GM12878 (cell line): Measurements from ENCODE around the gene PLEKHG2. TPM values are rescaled to one million over a fixed set of nuclear protein-coding genes. Genes with fewer than 3 reads are reported as not detected.

Experiments used
- CUX1 ChIP-seq: IDR thresholded peaks from 2 replicates; pipeline ENCODE4 v1.6.1; 2012; ENCODE audit warnings: improper control_type of control experiment, low read depth, low read length; ENCODE audit not compliant: insufficient replicate concordance
- E2F4 ChIP-seq: IDR thresholded peaks from 2 replicates; pipeline ENCODE4 v1.6.1; 2012; ENCODE audit warnings: low read depth, low read length, improper control_type of control experiment
- E4F1 ChIP-seq: fragments of 450-650 bp; IDR thresholded peaks from 2 replicates; pipeline ENCODE4 v1.6.1; 2018; ENCODE audit warnings: borderline replicate concordance, mild to moderate bottlenecking; ENCODE audit not compliant: partially characterized antibody
- HSF1 ChIP-seq: fragments of 150-350 bp; IDR thresholded peaks from 2 replicates; pipeline ENCODE4 v1.6.1; 2014; ENCODE audit warnings: mild to moderate bottlenecking, low read depth, low read length
- JUNB ChIP-seq: IDR thresholded peaks from 2 replicates; pipeline ENCODE4 v1.6.1; 2016; ENCODE audit warnings: antibody characterized with exemption, mild to moderate bottlenecking
- NRF1 ChIP-seq: conservative IDR thresholded peaks from 2 replicates; pipeline ENCODE4 v1.6.1; 2011; ENCODE audit warnings: mild to moderate bottlenecking, low read depth, low read length, improper control_type of control experiment
- PAX5 ChIP-seq: IDR thresholded peaks from 2 replicates; pipeline ENCODE4 v1.6.1; 2011; ENCODE audit warnings: low read depth, low read length, borderline replicate concordance
- PAX8 ChIP-seq: fragments of 450-650 bp; IDR thresholded peaks from 2 replicates; pipeline ENCODE4 v1.6.1; 2017; ENCODE audit warnings: mild to moderate bottlenecking, moderate library complexity
- RAD21 ChIP-seq: IDR thresholded peaks from 2 replicates; pipeline ENCODE4 v1.6.1; 2011; ENCODE audit warnings: mild to moderate bottlenecking, low read depth, low read length, moderate library complexity; ENCODE audit not compliant: insufficient read depth
- RBBP5 ChIP-seq: fragments of 200-600 bp; sonication (generic); conservative IDR thresholded peaks from 2 replicates; pipeline ENCODE4 v1.6.1; 2016
- SIX5 ChIP-seq: IDR thresholded peaks from 2 replicates; pipeline ENCODE4 v1.6.1; 2011; ENCODE audit warnings: mild to moderate bottlenecking, low read depth, low read length, moderate library complexity; ENCODE audit not compliant: severe bottlenecking
- SP1 ChIP-seq: IDR thresholded peaks from one replicate; pipeline ENCODE4 v1.6.1; 2011; ENCODE audit warnings: low read depth, low read length
- TARDBP ChIP-seq: IDR thresholded peaks from 2 replicates; pipeline ENCODE4 v1.6.1; 2016; ENCODE audit warnings: borderline replicate concordance
- YBX1 ChIP-seq: fragments of 450-650 bp; IDR thresholded peaks from 2 replicates; pipeline ENCODE4 v1.6.1; 2016; ENCODE audit warnings: antibody characterized with exemption
- ZBTB33 ChIP-seq: fragments of 450-650 bp; IDR thresholded peaks from 2 replicates; pipeline ENCODE4 v1.6.1; 2017; ENCODE audit warnings: mild to moderate bottlenecking
- ZNF217 ChIP-seq: fragments of 450-650 bp; IDR thresholded peaks from 2 replicates; pipeline ENCODE4 v1.6.1; 2017; ENCODE audit warnings: antibody characterized with exemption, mild to moderate bottlenecking
- ZNF24 ChIP-seq: fragments of 450-650 bp; IDR thresholded peaks from 2 replicates; pipeline ENCODE4 v1.6.1; 2017; ENCODE audit warnings: antibody characterized with exemption, mild to moderate bottlenecking
- polyA plus RNA-seq, 11 experiments: library from polyadenylated mRNA; depleted of rRNA in 4 of 11; unstranded in 6 of 11; stranded (reverse) in 5 of 11; fragments of >200 nt; fragmentation: Nextera tagmentation in 4 of 11; fragmentation: Illumina TruSeq in 1 of 11; extraction: Ambion mirVana in 4 of 11; extraction: Trizol in 1 of 11; gene quantifications; 1 replicate in 1 of 11; 2 replicates in 10 of 11; pipeline versions ENCODE4 v1.2.1 to v1.2.3, GENCODE V29; 2011 to 2016; ENCODE audit warnings: inconsistent platforms in 2 of 11, missing spikeins in 2 of 11, low read depth in 1 of 11
- total RNA-seq, 4 experiments: library from RNA; depleted of rRNA in 3 of 4; stranded (reverse); fragments of >200 nt in 3 of 4; fragmentation: Illumina TruSeq in 1 of 4; extraction: Trizol in 1 of 4; gene quantifications; 2 replicates each; pipeline versions ENCODE4 v1.2.1 to v1.2.3, GENCODE V29; 2013 to 2021

Gene PLEKHG2
- total and polyA plus RNA-seq, 10 of the 15 experiments (the other 5 are each of a cell fraction or from before 2014, with no cell fraction given), result 3.0 to 62.5 (median 17.2) TPM

- TF ChIP-seq ZBTB33, result no peak
- TF ChIP-seq RAD21, result no peak
- TF ChIP-seq ZNF24, result no peak
- peak; percentile 71 for TF ChIP-seq SP1
- TF ChIP-seq RBBP5, result no peak
- peak; percentile 81 for TF ChIP-seq PAX5
- no peak for TF ChIP-seq PAX8
- TF ChIP-seq E2F4, result no peak
- no peak for TF ChIP-seq NRF1
- TF ChIP-seq HSF1, result no peak; the same call in 1 of the 2 replicates
- no peak for TF ChIP-seq CUX1
- no peak for TF ChIP-seq TARDBP
- TF ChIP-seq YBX1, result no peak
- no peak for TF ChIP-seq E4F1
- TF ChIP-seq JUNB, result peak; percentile 29; the same call in 1 of the 2 replicates
- no peak for TF ChIP-seq SIX5
- 0 out of 2 replicates have a peak, but pooled peaks have one; percentile 36 for TF ChIP-seq ZNF217
Observed at GRCh38 chr19:39403331-39404312, 8.8 kb upstream of the PLEKHG2 start (continued).
